SK-N-SH (cell line): ENCODE measurements around the gene CEBPB. TPM values are rescaled to one million over a fixed set of nuclear protein-coding genes. Genes with fewer than 3 reads are reported as not detected.

Experiments used
- CTCF ChIA-PET: fragments of 300-600, 350-600 bp; formaldehyde crosslinking; extraction: SDS; loops from one replicate; lab custom pipeline; 2021; lab: Yijun Ruan, JAX
- POLR2A ChIA-PET: fragments of 350-600 bp; sonication (Branson Sonifier 250); formaldehyde crosslinking; extraction: SDS; loops from one replicate; lab custom pipeline; 2020; ENCODE audit warnings: antibody characterized with exemption, inconsistent platforms; lab: Yijun Ruan, JAX
- DNase-seq: peaks from one replicate; pipeline ENCODE4 v3.0.0; 2012
- H2AFZ ChIP-seq: fragments of 200-600 bp; sonication (generic); 2 replicates; pipeline ENCODE4 v1.8.1; 2016; ENCODE audit warnings: antibody characterized with exemption, mild to moderate bottlenecking, low read depth
- H3F3A ChIP-seq: fragments of 200-600 bp; sonication (generic); replicated peaks from 2 replicates; pipeline ENCODE3; 2016; ENCODE audit warnings: antibody characterized with exemption, mild to moderate bottlenecking; ENCODE audit not compliant: insufficient read depth
- H3K27ac ChIP-seq, 2 experiments: fragments of 200-500 bp in 1 of 2; fragments of 200-600 bp in 1 of 2; sonication (Bioruptor generic) in 1 of 2; sonication (generic), shearing (Covaris generic) in 1 of 2; 2 replicates each; pipeline versions ENCODE4 v1.5.1 to v1.6.1; 2014 to 2016; ENCODE audit warnings: low read depth in 2 of 2, inconsistent platforms in 1 of 2, low read length in 1 of 2, mild to moderate bottlenecking in 1 of 2, mixed read lengths in 1 of 2
- H3K27me3 ChIP-seq: fragments of 200-600 bp; sonication (generic), shearing (Covaris generic); 2 replicates; pipeline ENCODE4 v1.6.1; 2016; ENCODE audit warnings: mixed run types; ENCODE audit not compliant: insufficient read depth
- H3K36me3 ChIP-seq, 2 experiments: fragments of 200-500 bp in 1 of 2; fragments of 200-600 bp in 1 of 2; sonication (Bioruptor generic) in 1 of 2; sonication (generic) in 1 of 2; replicated peaks in 1 of 2; 2 replicates each; pipeline versions ENCODE3 to v1.5.1; 2014 to 2016; ENCODE audit warnings: low read length in 1 of 2, mild to moderate bottlenecking in 1 of 2; ENCODE audit not compliant: insufficient read depth in 2 of 2, control insufficient read depth in 1 of 2
- H3K4me1 ChIP-seq, 2 experiments: fragments of 200-500 bp in 1 of 2; fragments of 200-600 bp in 1 of 2; sonication (Bioruptor generic) in 1 of 2; sonication (generic), shearing (Covaris generic) in 1 of 2; 2 replicates each; pipeline versions ENCODE4 v1.5.1 to v1.6.1; 2014 to 2016; ENCODE audit warnings: low read depth in 1 of 2, low read length in 1 of 2, mixed run types in 1 of 2; ENCODE audit not compliant: insufficient read depth in 2 of 2, control insufficient read depth in 1 of 2
- H3K4me2 ChIP-seq: fragments of 200-600 bp; sonication (generic), shearing (Covaris generic); 2 replicates; pipeline ENCODE4 v1.6.1; 2017; ENCODE audit warnings: mixed run types
- H3K4me3 ChIP-seq, 2 experiments: fragments of 200-500 bp in 1 of 2; fragments of 200-600 bp in 1 of 2; sonication (Bioruptor generic) in 1 of 2; sonication (generic), shearing (Covaris generic) in 1 of 2; 2 replicates each; pipeline versions ENCODE4 v1.5.1 to v1.8.1; 2014 to 2016; ENCODE audit warnings: low read depth in 2 of 2, inconsistent platforms in 1 of 2, low read length in 1 of 2, mild to moderate bottlenecking in 1 of 2, mixed read lengths in 1 of 2, moderate library complexity in 1 of 2
- H3K79me2 ChIP-seq: fragments of 200-600 bp; sonication (generic); 2 replicates; pipeline ENCODE4 v1.8.1; 2017; ENCODE audit warnings: mild to moderate bottlenecking; ENCODE audit not compliant: insufficient read depth
- H3K9ac ChIP-seq: fragments of 200-600 bp; sonication (generic); 2 replicates; pipeline ENCODE4 v1.6.1; 2017; ENCODE audit warnings: mixed run types
- H3K9me2 ChIP-seq: fragments of 200-600 bp; sonication (generic); 2 replicates; pipeline ENCODE4 v1.6.1; 2017; ENCODE audit warnings: mixed run types
- H3K9me3 ChIP-seq: fragments of 200-600 bp; sonication (generic); 2 replicates; pipeline ENCODE4 v1.6.1; 2017; ENCODE audit warnings: mixed run types, mild to moderate bottlenecking, moderate library complexity
- H4K20me1 ChIP-seq: fragments of 200-600 bp; sonication (generic); 2 replicates; pipeline ENCODE4 v1.6.1; 2017; ENCODE audit warnings: mild to moderate bottlenecking, mixed run types; ENCODE audit not compliant: insufficient read depth
- CTCF ChIP-seq: fragments of 200-600 bp; sonication (generic); IDR thresholded peaks from 2 replicates; pipeline ENCODE4 v1.6.1; 2017; ENCODE audit warnings: antibody characterized with exemption, mild to moderate bottlenecking, moderate library complexity
- ELF1 ChIP-seq: IDR thresholded peaks from 2 replicates; pipeline ENCODE4 v1.4.0; 2012
- EP300 ChIP-seq, 2 experiments: IDR thresholded peaks; 2 replicates each; pipeline versions ENCODE4 v1.4.0 to v1.6.1; 2012; ENCODE audit warnings: borderline replicate concordance in 1 of 2, low read depth in 1 of 2, low read length in 1 of 2
- GABPA ChIP-seq: IDR thresholded peaks from 2 replicates; pipeline ENCODE4 v1.4.0; 2012; ENCODE audit warnings: low read depth, mild to moderate bottlenecking
- MXI1 ChIP-seq: IDR thresholded peaks from 2 replicates; pipeline ENCODE4 v1.6.1; 2012; ENCODE audit warnings: mild to moderate bottlenecking, low read depth, low read length, improper control_type of control experiment
- PBX3 ChIP-seq: IDR thresholded peaks from 2 replicates; pipeline ENCODE4; 2012
- POLR2AphosphoS5 ChIP-seq: IDR thresholded peaks from 2 replicates; pipeline ENCODE4 v1.6.1; 2012; ENCODE audit warnings: low read depth, low read length
- RAD21 ChIP-seq: IDR thresholded peaks from 2 replicates; pipeline ENCODE4 v1.6.1; 2012; ENCODE audit warnings: mild to moderate bottlenecking, low read length
- RCOR1 ChIP-seq: fragments of 150-350 bp; IDR thresholded peaks from 2 replicates; pipeline ENCODE4 v1.6.1; 2017; ENCODE audit warnings: antibody characterized with exemption, low read length
- SMC3 ChIP-seq: IDR thresholded peaks from 2 replicates; pipeline ENCODE4 v1.6.1; 2012; ENCODE audit warnings: low read depth, low read length, improper control_type of control experiment
- TCF12 ChIP-seq: IDR thresholded peaks from 2 replicates; pipeline ENCODE4 v1.4.0; 2012
- USF1 ChIP-seq: IDR thresholded peaks from 2 replicates; pipeline ENCODE4 v1.4.0; 2012; ENCODE audit warnings: low read depth, borderline replicate concordance
- YY1 ChIP-seq: IDR thresholded peaks from 2 replicates; pipeline ENCODE4 v1.4.0; 2012; ENCODE audit warnings: low read depth, mild to moderate bottlenecking
- WGBS: methylation state at CpG from one replicate; pipeline ENCODE4 v1.1.6; 2017; ENCODE audit warnings: low lambda C conversion rate; 5-methylcytosine and 5-hydroxymethylcytosine counted together
- polyA plus RNA-seq, 3 experiments: library from polyadenylated mRNA; depleted of rRNA; stranded (reverse); fragments of >200 nt; gene quantifications; 2 replicates each; pipeline ENCODE4 v1.2.3, GENCODE V29; 2012
- TF ChIP-seq, protein P1 (sequence below): fragments of 150-350 bp; IDR thresholded peaks from 2 replicates; pipeline ENCODE4 v1.6.1; 2016; ENCODE audit warnings: mild to moderate bottlenecking, low read depth, low read length
- TF ChIP-seq, protein P2 (sequence below): fragments of 150-350 bp; IDR thresholded peaks from 2 replicates; pipeline ENCODE4 v1.6.1; 2017; ENCODE audit warnings: antibody characterized with exemption, low read length, low read depth, borderline replicate concordance
- TF ChIP-seq, protein P3 (sequence below): IDR thresholded peaks from 2 replicates; pipeline ENCODE4 v1.4.0; 2012; ENCODE audit warnings: low read depth, borderline replicate concordance

Gene CEBPB
- polyA plus RNA-seq, 1 of the 3 experiments (the other 2 are of a cell fraction): 14.7 TPM

DNA sequence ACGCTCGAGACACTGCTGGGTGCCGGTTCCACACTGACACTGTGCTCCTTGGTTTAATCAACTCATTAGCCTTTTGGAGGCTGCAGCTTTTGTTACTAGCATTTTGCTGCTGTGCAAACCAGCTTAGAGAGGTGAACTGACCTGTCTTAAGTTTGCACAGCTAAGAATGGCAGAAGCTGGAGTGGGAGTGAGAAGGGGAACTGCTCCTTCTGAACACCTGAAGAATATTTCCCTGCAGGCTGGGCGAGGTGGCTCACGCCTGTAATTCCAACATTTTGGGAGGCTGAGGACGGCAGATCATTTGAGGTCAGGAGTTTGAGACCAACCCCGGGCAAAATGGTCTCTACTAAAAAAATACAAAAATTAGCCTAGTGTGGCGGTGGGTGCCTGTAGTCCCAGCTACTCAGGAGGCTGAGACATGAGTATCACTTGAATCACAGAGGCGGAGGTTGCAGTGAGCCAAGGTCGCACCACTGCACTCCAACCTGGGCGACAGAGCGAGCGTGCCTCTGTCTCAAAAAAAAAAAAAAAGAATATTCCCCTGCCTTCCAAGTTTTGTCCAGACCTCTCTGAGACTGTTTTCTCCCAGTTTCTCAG, 5.0 kb downstream of the CEBPB start (continued):
- no peak for TF ChIP-seq GABPA

- no peak overlapping the region; a peak in 1 of 4 replicates for H3K27ac ChIP-seq
- peaks cover 0 to 9% of the 10 kb centered on the region in 2 experiments for H3K36me3 ChIP-seq
- H2AFZ ChIP-seq: no peak overlapping the region
- 92% methylated on average over 4 of the region's 4 CpGs for WGBS
- H3K4me2 ChIP-seq: no peak overlapping the region
- no peak overlapping the region for H3K4me3 ChIP-seq
- no peaks in the 10 kb centered on the region for H3K27me3 ChIP-seq
- CTCF ChIA-PET: no interaction called here
- TF ChIP-seq RCOR1 (no peak), ELF1 (no peak), GABPA (no peak), PBX3 (no peak), YY1 (no peak), EP300 (IDR thresholded peaks at IDR 0.05; ENCODE audit: borderline replicate concordance in 1 of 2, low read depth in 1 of 2, low read length in 1 of 2) (no peak), RAD21 (no peak), TCF12 (no peak)
- TF ChIP-seq, protein P1, sequence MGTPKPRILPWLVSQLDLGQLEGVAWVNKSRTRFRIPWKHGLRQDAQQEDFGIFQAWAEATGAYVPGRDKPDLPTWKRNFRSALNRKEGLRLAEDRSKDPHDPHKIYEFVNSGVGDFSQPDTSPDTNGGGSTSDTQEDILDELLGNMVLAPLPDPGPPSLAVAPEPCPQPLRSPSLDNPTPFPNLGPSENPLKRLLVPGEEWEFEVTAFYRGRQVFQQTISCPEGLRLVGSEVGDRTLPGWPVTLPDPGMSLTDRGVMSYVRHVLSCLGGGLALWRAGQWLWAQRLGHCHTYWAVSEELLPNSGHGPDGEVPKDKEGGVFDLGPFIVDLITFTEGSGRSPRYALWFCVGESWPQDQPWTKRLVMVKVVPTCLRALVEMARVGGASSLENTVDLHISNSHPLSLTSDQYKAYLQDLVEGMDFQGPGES: no peak
- TF ChIP-seq, protein P2, sequence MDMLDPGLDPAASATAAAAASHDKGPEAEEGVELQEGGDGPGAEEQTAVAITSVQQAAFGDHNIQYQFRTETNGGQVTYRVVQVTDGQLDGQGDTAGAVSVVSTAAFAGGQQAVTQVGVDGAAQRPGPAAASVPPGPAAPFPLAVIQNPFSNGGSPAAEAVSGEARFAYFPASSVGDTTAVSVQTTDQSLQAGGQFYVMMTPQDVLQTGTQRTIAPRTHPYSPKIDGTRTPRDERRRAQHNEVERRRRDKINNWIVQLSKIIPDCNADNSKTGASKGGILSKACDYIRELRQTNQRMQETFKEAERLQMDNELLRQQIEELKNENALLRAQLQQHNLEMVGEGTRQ: no peak
- H3K9ac ChIP-seq: no peak overlapping the region
- H3K4me1 ChIP-seq: peaks cover 4 to 19% of the 10 kb centered on the region in 2 experiments; a peak in 3 of 4 replicates
- peaks cover 36% of the 10 kb centered on the region for H3K79me2 ChIP-seq
- peaks cover 3% of the 10 kb centered on the region for H3F3A ChIP-seq
- H3K9me2 ChIP-seq: no peaks in the 10 kb centered on the region
- POLR2A ChIA-PET: interaction anchor here (0.7 kb wide), 1 partner anchor 392 kb away, joined by 6 read pairs; no protein-coding TSS in a partner anchor
- no peaks in the 10 kb centered on the region for H3K9me3 ChIP-seq
- H4K20me1 ChIP-seq: peaks cover 32% of the 10 kb centered on the region
- no peak for DNase-seq
Observed at GRCh38 chr20:50196248-50196647, 5.6 kb downstream of the CEBPB start.

GRCh38 chr20:50196896-50197295, 6.3 kb downstream of the CEBPB start:
- Histone ChIP-seq H3K36me3 (peaks cover 0 to 9% of the 10 kb centered on the region in 2 experiments), H4K20me1 (peaks cover 32% of the 10 kb centered on the region), H3K4me1 (peaks cover 4 to 19% of the 10 kb centered on the region in 2 experiments; a peak in 3 of 4 replicates), H3K9ac (no peak overlapping the region), H3K27ac (no peak overlapping the region), H3K4me2 (no peak overlapping the region), H3K27me3 (no peaks in the 10 kb centered on the region), H3K9me2 (no peaks in the 10 kb centered on the region), H2AFZ (no peak overlapping the region), H3K9me3 (no peaks in the 10 kb centered on the region), H3F3A (no peaks in the 10 kb centered on the region), H3K4me3 (no peak overlapping the region), H3K79me2 (peaks cover 30% of the 10 kb centered on the region)
- POLR2A ChIA-PET: interaction anchor here (0.6 to 0.7 kb wide), 2 partner anchors 269 to 391 kb away, joined by 4 to 6 read pairs; no protein-coding TSS in a partner anchor
- no peak for DNase-seq
- WGBS: 93% methylated on average over 6 of the region's 6 CpGs
- CTCF ChIA-PET: interaction anchor here (1.0 kb wide), 1 partner anchor 268 kb away, joined by 3 read pairs; no protein-coding TSS in a partner anchor
- no peak for TF ChIP-seq SMC3
- TF ChIP-seq, protein P3, sequence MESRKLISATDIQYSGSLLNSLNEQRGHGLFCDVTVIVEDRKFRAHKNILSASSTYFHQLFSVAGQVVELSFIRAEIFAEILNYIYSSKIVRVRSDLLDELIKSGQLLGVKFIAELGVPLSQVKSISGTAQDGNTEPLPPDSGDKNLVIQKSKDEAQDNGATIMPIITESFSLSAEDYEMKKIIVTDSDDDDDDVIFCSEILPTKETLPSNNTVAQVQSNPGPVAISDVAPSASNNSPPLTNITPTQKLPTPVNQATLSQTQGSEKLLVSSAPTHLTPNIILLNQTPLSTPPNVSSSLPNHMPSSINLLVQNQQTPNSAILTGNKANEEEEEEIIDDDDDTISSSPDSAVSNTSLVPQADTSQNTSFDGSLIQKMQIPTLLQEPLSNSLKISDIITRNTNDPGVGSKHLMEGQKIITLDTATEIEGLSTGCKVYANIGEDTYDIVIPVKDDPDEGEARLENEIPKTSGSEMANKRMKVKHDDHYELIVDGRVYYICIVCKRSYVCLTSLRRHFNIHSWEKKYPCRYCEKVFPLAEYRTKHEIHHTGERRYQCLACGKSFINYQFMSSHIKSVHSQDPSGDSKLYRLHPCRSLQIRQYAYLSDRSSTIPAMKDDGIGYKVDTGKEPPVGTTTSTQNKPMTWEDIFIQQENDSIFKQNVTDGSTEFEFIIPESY: no peak
- no peak for TF ChIP-seq RCOR1
- TF ChIP-seq MXI1: no peak
- TF ChIP-seq USF1: no peak
- TF ChIP-seq CTCF: no peak
- no peak for TF ChIP-seq EP300 (IDR thresholded peaks at IDR 0.05; ENCODE audit: borderline replicate concordance in 1 of 2, low read depth in 1 of 2, low read length in 1 of 2)
- no peak for TF ChIP-seq POLR2AphosphoS5
